ENCODE data around the gene ALG3.

ALG3 gene

DNA sequence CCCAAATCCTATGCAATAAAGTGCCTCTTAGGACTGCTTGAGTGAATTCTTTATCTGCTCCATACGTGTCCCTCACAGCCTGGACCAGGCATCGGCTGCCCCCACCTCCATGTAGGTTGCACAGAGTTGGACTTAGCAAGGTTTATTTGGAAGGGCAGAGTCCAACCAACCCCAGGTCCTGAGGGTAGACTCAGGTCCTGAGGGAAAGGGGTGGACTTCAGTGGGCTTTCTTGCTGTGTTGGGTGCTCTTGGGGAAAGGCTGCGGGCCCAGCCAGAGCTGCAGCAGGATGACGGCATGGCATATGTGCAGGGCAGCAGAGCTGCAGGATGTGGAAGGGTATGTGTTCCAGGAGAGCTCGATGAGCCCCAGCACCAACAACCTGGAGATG is 6.5 kb downstream of the ALG3 start:
- H3K9me3 ChIP-seq, result no peaks in the 10 kb centered on the region
- no peak for TF ChIP-seq Cebpa-rat (IDR thresholded peaks at IDR 0.05)
- H3K36me3 ChIP-seq, result peaks cover 55% of the 10 kb centered on the region
- no peak overlapping the region for H3K4me3 ChIP-seq
- H3K4me2 ChIP-seq, result no peak overlapping the region
- H3K4me1 ChIP-seq, result peaks cover 23% of the 10 kb centered on the region
- H3K9ac ChIP-seq, result no peak overlapping the region
- no peak overlapping the region for H3K27ac ChIP-seq
- peaks cover 81% of the 10 kb centered on the region for H4K20me1 ChIP-seq
- no peaks in the 10 kb centered on the region for H3K27me3 ChIP-seq

DNA sequence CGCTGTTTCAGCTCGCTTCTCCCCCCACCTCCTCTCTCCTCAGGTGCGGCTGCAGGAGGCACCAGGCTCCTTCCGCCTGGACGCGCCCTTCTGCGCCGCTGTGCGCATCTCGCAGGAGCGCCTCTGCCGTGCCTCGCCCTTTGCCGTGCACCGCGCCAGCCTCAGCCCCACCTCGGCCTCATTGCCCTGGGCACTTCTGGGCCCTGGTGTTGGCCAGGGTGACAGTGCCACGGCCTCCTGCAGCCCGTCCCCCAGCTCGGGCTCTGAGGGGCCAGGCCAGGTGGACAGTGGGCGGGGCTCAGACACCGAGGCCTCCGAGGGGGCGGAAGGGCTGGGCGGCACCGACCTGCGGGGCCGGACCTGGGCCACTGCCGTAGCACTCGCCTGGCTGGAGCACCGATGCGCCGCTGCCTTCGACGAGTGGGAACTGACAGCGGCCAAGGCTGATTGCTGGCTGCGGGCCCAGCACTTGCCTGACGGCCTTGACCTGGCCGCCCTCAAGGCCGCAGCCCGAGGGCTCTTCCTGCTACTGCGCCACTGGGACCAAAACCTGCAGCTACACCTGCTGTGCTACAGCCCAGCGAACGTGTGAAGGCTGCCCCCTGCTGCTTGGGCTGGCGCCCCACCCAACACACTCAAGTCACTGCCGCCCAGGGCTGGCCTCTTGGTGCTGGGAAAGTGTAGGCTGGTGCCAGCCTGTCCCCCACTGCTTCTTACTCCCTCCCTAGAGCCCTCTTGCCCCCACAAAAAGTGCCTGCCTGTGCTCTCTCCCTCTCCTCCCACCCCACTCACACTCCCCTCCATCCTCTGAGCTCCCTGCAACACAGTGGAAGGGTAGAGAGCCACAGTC is 7.1 kb downstream of the ALG3 start:
- peaks cover 76% of the 10 kb centered on the region for H4K20me1 ChIP-seq
- H3K4me3 ChIP-seq, result no peak overlapping the region
- no peak overlapping the region for H3K4me2 ChIP-seq
- H3K4me1 ChIP-seq, result peaks cover 24% of the 10 kb centered on the region
- no peaks in the 10 kb centered on the region for H3K27me3 ChIP-seq
- peaks cover 51% of the 10 kb centered on the region for H3K36me3 ChIP-seq
- H3K9me3 ChIP-seq, result no peaks in the 10 kb centered on the region
- TF ChIP-seq Cebpa-rat (IDR thresholded peaks at IDR 0.05), result no peak
- no peak overlapping the region for H3K9ac ChIP-seq
- H3K27ac ChIP-seq, result no peak overlapping the region

DNA sequence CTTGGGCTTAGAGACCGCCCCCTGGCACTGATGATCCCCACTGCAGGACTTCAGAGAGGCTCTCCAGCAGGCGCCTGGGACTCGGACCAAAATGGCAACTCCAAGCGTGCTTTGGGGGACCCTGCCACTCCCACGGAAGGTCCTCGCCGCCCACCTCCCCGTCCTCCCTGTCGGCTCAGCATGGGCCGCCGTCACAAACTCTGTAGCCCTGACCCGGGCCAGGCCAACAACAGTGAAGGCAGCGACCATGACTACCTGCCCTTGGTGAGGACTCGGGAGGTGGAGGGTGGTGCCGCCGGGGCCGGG is 7.7 kb downstream of the ALG3 start:
- no peak for TF ChIP-seq Cebpa-rat (IDR thresholded peaks at IDR 0.05)
- H3K4me3 ChIP-seq, result no peak overlapping the region
- no peaks in the 10 kb centered on the region for H3K9me3 ChIP-seq
- no peak overlapping the region for H3K27ac ChIP-seq
- H3K9ac ChIP-seq, result no peak overlapping the region
- H4K20me1 ChIP-seq, result peaks cover 71% of the 10 kb centered on the region
- H3K4me2 ChIP-seq, result no peak overlapping the region
- peaks cover 51% of the 10 kb centered on the region for H3K36me3 ChIP-seq
- H3K27me3 ChIP-seq, result no peaks in the 10 kb centered on the region
- H3K4me1 ChIP-seq, result peaks cover 30% of the 10 kb centered on the region

DNA sequence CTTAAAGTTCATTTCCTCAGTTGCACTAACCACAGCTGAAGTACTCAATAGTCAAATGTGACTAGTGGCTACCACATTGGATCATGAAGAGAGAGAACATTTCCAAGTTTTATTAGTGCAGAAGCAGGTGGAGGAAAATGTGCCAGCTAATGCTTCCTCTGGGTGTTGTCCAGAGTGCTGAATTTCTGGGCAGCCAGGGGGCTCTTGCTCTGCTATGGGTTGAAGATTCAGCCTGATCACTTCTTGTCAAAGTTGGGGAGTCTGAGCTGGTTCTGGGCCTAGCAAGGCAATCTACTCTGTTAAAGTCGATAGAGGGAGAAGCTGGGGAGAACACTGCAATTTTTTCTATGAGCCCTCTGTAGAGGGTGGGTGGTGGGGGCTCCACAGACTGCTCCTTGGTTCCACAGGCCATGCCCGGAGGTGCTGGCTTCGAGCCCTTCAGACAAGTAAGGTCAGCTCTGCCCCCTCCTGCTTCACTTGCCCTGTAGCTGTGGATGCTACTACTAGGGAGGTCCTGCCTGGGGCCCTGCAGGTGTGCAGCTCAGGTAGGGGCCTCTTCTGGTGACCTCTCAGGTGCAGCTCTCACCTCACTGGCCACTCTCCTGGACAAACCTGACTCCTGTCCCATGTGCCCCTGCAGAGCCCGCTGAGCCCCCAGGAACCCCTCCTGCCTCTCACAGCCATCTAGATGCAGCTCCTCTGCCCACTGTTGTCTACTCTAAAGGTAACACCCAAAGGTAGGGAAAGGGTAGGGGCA is 8.2 kb downstream of the ALG3 start:
- Histone ChIP-seq H3K9me3 (no peaks in the 10 kb centered on the region), H3K36me3 (peaks cover 45% of the 10 kb centered on the region), H3K27ac (no peak overlapping the region), H3K4me2 (no peak overlapping the region), H3K9ac (no peak overlapping the region), H3K4me1 (peaks cover 35% of the 10 kb centered on the region), H3K27me3 (no peaks in the 10 kb centered on the region), H3K4me3 (no peak overlapping the region), H4K20me1 (peaks cover 65% of the 10 kb centered on the region)
- TF ChIP-seq Cebpa-rat (IDR thresholded peaks at IDR 0.05), result no peak

DNA sequence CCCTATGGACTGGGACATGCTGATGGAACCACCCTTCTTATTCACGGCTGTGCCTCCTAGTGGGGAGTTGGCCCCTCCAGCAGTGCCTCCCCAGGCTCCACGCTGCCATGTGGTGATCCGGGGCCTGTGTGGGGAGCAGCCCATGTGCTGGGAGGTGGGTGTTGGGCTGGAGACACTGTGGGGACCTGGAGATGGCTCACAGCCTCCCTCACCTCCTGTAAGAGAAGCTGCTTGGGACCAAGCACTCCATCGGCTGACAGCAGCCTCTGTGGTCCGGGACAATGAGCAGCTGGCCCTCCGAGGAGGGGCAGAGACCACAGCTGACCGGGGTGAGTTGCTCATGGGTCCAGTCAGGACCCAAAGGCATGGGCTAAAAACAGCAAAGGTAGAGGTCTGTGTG is 9.1 kb downstream of the ALG3 start:
- Histone ChIP-seq H3K4me1 (peaks cover 44% of the 10 kb centered on the region), H3K4me3 (no peak overlapping the region), H3K27me3 (no peaks in the 10 kb centered on the region), H3K27ac (no peak overlapping the region), H3K9me3 (no peaks in the 10 kb centered on the region), H3K36me3 (peaks cover 37% of the 10 kb centered on the region), H3K4me2 (no peak overlapping the region), H4K20me1 (peaks cover 57% of the 10 kb centered on the region), H3K9ac (no peak overlapping the region)
- TF ChIP-seq Cebpa-rat (IDR thresholded peaks at IDR 0.05), result no peak

DNA sequence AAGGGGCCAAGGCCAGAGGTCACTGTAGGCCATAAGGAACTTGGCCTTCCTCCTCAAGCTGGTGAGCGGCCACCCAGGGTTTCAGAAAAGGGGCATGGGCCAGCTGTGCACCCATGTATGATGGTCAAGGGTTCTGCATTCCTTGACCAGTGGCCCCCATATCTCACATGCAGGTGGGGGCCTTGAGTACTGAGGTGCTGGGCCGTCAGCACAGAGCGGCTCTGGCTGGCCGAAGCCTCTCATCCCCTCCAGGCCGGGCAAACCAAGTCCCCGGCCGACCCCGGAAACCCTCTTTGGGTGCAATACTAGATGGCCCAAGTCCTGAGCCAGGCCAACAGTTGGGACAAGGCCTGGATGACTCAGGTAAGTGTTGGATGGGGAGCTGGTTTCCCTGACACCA is 9.5 kb downstream of the ALG3 start:
- H3K9me3 ChIP-seq, result no peaks in the 10 kb centered on the region
- H3K36me3 ChIP-seq, result peaks cover 32% of the 10 kb centered on the region
- peaks cover 52% of the 10 kb centered on the region for H4K20me1 ChIP-seq
- TF ChIP-seq Cebpa-rat (IDR thresholded peaks at IDR 0.05), result no peak
- peak overlapping the region; percentile 97; the same call in 1 of the 2 replicates for H3K4me2 ChIP-seq
- H3K27me3 ChIP-seq, result no peaks in the 10 kb centered on the region
- no peak overlapping the region for H3K27ac ChIP-seq
- no peak overlapping the region for H3K4me3 ChIP-seq
- H3K9ac ChIP-seq, result no peak overlapping the region
- peaks cover 48% of the 10 kb centered on the region for H3K4me1 ChIP-seq

DNA sequence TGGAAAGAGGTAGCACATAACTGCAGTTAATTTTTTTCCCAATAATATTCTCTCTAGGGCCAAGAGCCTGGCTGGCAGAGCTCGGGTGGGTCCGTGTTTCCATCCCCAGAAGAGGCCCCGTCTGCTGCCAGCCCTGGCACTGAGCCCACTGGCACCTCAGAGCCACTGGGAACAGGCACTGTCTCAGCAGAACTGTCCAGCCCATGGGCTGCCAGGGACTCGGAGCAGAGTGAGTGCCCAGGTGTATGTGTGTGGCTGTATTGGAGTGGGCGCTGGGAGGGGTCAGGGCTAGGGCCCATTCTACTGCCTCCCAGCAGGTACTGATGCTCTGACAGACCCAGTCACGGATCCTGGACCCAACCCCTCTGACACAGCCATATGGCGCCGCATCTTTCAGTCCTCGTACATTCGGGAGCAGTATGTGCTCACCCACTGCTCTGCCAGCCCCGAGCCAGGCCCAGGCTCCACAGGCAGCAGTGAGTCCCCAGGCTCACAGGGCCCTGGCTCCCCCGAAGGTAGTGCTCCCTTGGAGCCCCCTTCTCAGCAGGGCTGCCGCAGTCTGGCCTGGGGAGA is 10.4 kb downstream of the ALG3 start:
- H3K9ac ChIP-seq, result no peak overlapping the region
- peaks cover 57% of the 10 kb centered on the region for H3K4me1 ChIP-seq
- H3K27ac ChIP-seq, result peak overlapping the region; percentile 90
- H3K27me3 ChIP-seq, result no peaks in the 10 kb centered on the region
- H3K4me3 ChIP-seq, result no peak overlapping the region
- H4K20me1 ChIP-seq, result peaks cover 43% of the 10 kb centered on the region
- TF ChIP-seq Cebpa-rat (IDR thresholded peaks at IDR 0.05), result no peak
- H3K4me2 ChIP-seq, result peak overlapping the region; percentile 97
- H3K9me3 ChIP-seq, result no peaks in the 10 kb centered on the region
- H3K36me3 ChIP-seq, result peaks cover 23% of the 10 kb centered on the region

DNA sequence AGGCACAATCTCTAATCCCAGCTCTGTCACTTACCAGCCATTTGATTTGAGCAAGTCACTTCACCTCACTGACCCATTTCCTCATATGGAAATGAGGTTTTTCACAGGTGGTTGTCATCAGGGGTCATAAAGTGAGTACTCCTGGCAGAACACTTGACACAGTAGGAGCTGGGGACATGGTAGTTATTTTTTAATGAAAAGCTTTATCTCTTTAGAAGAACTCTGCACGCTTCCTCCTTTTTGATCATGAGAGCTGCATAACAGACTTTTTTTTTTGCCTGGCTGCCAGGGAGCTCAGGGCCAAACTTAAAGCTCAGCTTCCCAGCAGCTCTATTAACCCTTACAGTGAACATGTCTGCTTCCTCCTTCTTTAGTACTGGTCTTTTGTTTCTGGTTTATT is 11.0 kb downstream of the ALG3 start:
- H3K36me3 ChIP-seq, result peaks cover 18% of the 10 kb centered on the region
- H3K4me2 ChIP-seq, result peak overlapping the region; percentile 97
- no peak overlapping the region for H3K9ac ChIP-seq
- TF ChIP-seq Cebpa-rat (IDR thresholded peaks at IDR 0.05), result no peak
- no peaks in the 10 kb centered on the region for H3K27me3 ChIP-seq
- H3K4me1 ChIP-seq, result peaks cover 63% of the 10 kb centered on the region
- H3K4me3 ChIP-seq, result no peak overlapping the region
- peak overlapping the region; percentile 90 for H3K27ac ChIP-seq
- H4K20me1 ChIP-seq, result peaks cover 38% of the 10 kb centered on the region
- no peaks in the 10 kb centered on the region for H3K9me3 ChIP-seq

DNA sequence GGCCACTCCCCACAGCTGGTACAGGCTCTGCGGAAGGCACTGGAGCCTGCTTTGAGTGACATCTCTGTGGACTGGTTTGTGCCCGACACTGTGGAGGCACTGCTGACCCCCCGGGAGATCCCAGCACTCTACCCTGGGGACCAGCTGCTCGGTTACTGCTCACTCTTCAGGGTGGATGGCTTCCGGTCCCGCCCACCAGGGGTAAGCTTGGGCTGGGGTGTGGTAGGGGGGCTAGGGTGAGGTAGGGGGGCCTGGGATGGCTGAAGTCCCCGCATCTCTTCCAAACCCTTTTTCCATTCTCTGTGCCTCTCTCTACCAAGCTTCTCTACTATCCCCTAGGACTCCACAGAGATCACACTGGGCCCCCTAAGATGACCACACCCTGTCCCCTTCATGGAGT is 11.6 kb downstream of the ALG3 start:
- peak overlapping the region; percentile 61; the same call in 1 of the 2 replicates for H3K9ac ChIP-seq
- H3K27me3 ChIP-seq, result peaks cover 5% of the 10 kb centered on the region; the same call in 1 of the 2 replicates
- H3K4me1 ChIP-seq, result peaks cover 67% of the 10 kb centered on the region
- TF ChIP-seq Cebpa-rat (IDR thresholded peaks at IDR 0.05), result no peak
- H3K36me3 ChIP-seq, result peaks cover 12% of the 10 kb centered on the region
- peak overlapping the region; percentile 90 for H3K27ac ChIP-seq
- H3K4me2 ChIP-seq, result peak overlapping the region; percentile 97
- H3K4me3 ChIP-seq, result peak overlapping the region; percentile 29; the same call in 1 of the 2 replicates
- H3K9me3 ChIP-seq, result no peaks in the 10 kb centered on the region
- H4K20me1 ChIP-seq, result peaks cover 32% of the 10 kb centered on the region

DNA sequence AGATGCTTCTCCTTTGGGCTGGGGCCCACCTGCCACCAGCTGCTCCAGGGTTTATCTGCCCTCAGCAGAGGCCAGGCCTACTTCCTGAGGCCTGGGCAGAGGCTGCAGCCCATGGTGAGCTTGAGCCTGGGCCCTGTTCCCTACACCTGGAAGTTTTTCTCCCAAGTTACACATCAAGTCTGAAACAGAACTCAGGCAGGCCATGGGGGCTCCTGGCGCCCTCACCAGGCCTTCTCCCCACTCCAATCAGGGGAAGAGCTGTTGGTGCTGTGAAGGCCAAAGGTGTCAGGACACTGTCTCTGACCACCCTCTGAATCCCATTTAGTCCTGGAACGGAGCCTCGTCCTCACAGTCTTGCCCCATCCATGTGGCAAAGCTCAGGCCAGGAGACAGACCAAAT is 12.1 kb downstream of the ALG3 start:
- TF ChIP-seq Cebpa-rat (IDR thresholded peaks at IDR 0.05), result no peak
- H3K27me3 ChIP-seq, result peaks cover 11% of the 10 kb centered on the region
- H3K9ac ChIP-seq, result peak overlapping the region; percentile 61
- peak overlapping the region; percentile 97 for H3K4me2 ChIP-seq
- H3K9me3 ChIP-seq, result no peaks in the 10 kb centered on the region
- H3K36me3 ChIP-seq, result peaks cover 6% of the 10 kb centered on the region
- peaks cover 70% of the 10 kb centered on the region for H3K4me1 ChIP-seq
- peaks cover 27% of the 10 kb centered on the region for H4K20me1 ChIP-seq
- peak overlapping the region; percentile 90 for H3K27ac ChIP-seq
- H3K4me3 ChIP-seq, result peak overlapping the region; percentile 29
